ENCODE data around the gene NEK7.

- TF ChIP-seq CTCF (conservative IDR thresholded peaks at IDR 0.05; ENCODE audit: low read depth, low read length) (no peak), EZH2 (IDR thresholded peaks at IDR 0.05; ENCODE audit: low read length, unreplicated experiment) (no peak)
Measured at GRCh38 chr1:198160946-198161614, 4.3 kb downstream of the NEK7 start.

All from PC-3 (cell line).